CD4-positive, alpha-beta T cell treated with Interleukin-21 for 1 hour (primary cell): ENCODE measurements around the gene SPATA32.

Experiments used
- DNase-seq: peaks from one replicate; pipeline ENCODE4 v3.0.0-alpha.2; 2020

Gene SPATA32

GRCh38 chr17:45246338-45246737, 15.6 kb downstream of the SPATA32 start:
- no peak for DNase-seq

DNA sequence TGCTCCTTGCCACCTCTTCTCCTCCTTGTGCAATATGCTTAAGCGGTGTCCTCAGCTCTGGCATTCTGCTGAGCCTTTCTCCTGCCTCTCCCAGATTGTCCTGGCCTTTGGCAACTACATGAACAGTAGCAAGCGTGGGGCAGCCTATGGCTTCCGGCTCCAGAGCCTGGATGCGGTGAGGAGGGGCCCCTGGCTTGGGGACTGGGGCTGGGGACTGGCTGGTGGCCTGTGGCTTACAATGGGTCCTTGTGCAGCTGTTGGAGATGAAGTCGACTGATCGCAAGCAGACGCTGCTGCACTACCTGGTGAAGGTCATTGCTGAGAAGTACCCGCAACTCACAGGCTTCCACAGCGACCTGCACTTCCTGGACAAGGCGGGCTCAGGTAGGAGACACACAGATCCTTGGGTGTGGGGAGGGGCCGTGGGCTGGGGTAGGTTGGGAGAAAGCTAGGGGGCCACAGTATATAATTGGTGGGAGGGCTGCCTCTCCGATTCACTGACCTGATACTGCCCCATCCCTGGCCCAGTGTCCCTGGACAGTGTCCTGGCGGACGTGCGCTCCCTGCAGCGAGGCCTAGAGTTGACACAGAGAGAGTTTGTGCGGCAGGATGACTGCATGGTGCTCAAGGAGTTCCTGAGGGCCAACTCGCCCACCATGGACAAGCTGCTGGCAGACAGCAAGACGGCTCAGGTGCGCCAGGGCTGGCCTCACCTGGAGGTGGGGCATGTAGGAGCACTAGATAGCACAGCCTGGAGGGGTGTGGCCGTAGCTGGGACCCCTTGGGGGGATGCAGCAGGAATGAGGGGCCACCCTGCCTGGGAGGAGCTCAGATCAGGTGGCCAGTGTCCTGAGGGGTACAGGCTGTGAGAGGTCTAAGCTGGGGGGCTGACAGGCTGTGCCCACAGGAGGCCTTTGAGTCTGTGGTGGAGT, 16.9 kb downstream of the SPATA32 start:
- no peak for DNase-seq

GRCh38 chr17:45243750-45244149, 18.1 kb downstream of the SPATA32 start:
- no peak for DNase-seq

DNA sequence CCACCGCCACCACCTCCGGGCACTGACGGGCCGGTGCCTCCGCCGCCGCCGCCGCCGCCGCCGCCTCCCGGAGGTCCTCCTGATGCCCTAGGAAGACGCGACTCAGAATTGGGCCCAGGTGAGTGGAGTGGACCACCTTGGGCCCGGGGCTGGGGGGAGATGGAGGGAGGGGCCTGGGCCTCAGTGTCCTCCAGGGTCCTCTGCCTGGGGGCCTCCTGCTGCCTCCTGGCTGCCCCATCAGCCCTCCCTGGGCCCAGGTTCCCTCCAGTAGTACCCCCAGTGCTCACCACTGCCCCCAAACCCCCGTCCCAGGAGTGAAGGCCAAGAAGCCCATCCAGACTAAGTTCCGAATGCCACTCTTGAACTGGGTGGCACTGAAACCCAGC, 19.9 kb downstream of the SPATA32 start:
- no peak for DNase-seq

DNA sequence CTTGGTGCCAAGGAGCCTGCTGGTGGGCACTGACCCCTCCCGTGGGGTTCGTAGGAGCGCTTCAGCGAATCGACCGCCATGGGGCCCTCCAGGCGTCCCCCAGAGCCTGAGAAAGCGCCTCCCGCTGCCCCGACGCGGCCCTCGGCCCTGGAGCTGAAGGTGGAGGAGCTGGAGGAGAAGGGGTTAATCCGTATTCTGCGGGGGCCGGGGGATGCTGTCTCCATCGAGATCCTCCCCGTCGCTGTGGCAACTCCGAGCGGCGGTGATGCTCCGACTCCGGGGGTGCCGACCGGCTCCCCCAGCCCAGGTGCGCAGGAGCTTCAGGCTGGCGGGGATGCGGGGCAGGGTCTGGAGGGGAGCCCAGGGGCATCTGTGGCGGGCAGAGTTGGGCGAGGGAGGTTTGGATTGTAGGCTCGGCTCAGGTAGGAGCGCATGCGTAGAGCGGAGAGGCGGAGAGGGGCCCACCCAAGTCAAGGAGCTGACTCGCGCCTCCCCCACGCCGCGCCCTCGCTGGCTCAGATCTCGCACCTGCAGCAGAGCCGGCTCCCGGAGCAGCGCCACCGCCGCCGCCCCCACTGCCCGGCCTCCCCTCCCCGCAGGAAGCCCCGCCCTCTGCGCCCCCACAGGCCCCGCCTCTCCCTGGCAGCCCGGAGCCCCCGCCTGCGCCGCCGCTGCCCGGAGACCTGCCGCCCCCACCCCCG, 20.4 kb downstream of the SPATA32 start:
- no peak for DNase-seq

DNA sequence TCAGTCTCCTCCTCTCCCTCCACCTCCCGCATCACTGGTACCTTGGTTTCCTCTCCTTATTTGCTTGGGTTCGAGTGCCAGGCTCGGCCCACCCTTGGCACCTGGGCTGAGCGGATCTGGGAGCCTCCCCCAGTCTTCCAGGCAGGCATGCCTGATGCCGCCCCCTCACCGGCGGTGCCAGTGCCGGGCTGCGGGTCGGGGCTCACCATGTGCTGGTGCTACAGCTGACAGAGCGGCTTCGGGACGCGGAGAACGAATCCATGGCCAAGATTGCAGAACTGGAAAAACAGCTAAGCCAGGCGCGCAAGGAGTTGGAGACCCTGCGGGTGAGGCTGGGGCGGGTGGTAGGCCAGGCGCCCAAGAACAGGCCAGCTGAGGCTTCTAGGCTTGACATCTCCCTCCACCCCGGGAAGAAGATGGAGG, 21.0 kb downstream of the SPATA32 start:
- no peak for DNase-seq

- DNase-seq, result no peak
Observed at GRCh38 chr17:45238155-45238774, 23.6 kb downstream of the SPATA32 start.

DNA sequence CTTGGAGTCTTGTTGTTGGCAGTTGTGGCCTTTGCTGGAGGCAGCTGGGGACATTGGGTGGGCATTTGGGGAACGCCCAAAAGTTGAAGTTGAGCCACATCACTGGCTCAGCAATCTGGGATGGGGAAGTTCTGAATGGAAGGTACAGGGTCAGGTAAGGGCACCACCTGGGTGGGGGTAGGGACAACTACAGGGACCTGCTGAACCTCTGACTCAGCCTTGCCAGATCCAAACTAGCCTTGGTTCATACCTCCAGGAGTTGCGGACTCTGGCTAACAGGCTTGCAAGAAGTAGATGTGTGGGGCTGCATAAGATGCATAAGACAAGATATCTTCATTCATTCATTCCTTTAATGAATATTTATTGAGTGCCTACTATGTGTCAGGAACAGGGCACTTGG, 24.2 kb downstream of the SPATA32 start:
- DNase-seq, result no peak

- no peak for DNase-seq
Observed at GRCh38 chr17:45236282-45236606, 25.6 kb downstream of the SPATA32 start.

DNA sequence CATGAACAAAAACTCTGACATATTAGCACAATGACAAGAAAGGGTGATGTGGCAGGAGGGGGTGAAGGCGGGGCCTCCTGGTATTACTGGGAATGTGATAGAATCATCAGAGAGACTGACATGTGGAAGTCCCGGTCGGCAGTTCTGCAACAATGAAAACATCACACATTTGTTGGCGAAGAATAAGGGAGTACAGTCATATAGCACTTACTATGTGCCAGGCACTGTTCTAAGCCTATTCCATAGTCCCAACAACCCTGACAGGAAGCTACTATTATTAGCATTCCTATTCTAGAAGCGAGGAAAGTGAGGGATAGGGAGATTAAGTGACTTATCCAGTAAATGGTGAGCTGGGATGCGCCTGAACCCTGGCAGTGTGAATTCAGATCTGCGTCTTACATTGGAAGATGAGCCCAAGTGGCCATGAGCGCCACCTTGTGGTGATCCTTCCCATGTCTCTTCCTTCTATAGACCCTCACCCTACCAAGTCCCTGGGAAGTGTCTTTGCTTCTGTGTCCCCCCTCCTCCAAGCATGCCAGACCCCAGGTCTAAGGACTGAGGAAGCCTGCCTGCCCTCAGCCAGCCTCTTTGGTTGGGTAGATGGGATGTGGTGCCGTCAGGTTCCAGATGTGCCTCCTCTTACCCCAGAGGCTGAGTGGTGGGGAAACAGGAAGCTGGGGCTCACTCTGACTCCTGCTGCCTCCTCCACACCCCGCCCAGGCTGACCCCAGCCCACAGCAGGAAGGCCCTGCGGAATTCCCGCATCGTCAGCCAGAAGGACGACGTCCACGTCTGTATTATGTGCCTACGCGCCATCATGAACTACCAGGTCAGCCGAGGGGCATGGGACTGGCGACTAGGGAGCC, 26.2 kb downstream of the SPATA32 start:
- DNase-seq, result peak; percentile 80

GRCh38 chr17:45234641-45235415, 27.1 kb downstream of the SPATA32 start:
- peak; percentile 67 for DNase-seq

GRCh38 chr17:45233423-45233924, 28.4 kb downstream of the SPATA32 start:
- DNase-seq, result no peak

- no peak for DNase-seq
Observed at GRCh38 chr17:45232514-45233422, 29.1 kb downstream of the SPATA32 start.

DNA sequence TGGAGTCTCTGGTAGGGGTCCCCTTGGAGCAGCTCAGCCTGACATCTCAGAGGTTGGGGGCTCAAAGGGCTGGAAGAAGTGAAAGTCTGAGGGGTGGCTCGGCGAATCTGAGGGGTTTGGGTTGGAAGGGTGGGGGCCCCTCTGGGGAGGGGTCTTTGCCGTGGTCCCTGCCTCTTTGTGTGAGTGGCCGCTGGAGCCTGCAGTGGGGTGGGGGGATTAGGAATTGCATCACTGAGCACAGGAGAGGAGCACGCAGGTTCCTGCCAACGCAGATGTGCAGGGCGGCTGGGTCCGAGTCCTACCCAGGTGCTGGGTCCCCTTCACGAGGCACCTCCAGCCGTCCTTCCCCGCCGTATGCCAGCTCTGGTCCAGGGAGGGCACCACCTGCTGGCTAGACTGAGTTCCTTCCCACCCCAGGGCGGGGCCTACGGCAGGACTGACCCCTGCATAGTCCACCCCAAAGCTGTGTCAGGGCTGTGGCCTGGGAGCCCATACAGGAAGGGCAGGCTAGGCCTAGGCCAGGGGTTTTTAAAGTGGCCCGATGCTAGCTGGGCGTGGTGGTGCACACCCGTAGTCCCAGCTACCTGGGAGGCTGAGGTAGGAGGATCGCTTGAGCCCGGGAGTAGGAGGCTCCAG, 30.3 kb downstream of the SPATA32 start:
- no peak for DNase-seq

DNA sequence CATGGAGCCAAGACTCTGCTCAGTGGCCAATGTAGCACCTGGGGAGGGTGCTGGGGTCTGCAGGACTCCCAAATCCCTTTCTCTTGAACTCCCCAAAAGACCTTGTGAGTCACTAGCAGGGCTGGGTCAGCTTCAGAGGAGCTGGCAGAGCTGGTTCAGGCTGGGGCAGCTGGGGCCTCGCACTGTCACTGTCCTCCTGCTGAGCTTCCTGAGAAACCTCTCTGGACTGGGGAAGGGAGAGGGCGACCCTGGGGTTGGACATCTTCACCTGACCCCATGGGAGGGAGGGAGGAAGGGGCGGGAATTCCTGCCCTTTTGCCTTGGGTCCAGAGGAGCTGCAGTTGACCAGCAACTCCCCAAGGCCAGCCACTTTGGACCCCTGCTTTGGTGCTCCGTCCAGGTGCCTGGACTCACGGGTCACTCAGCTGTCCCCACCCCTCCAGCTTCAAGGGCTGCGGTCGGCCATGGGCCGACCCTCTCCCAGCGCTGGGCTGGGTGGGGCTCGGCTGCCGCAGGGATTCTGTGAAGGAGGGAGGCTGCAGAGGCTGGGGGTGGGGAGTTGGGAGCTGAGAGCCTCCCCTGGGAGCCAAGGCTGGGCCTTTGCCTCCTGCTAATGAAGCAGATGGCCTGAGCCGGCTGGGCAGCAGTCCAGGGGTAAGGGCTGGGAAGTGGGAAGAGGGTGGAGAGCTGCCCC, 31.0 kb downstream of the SPATA32 start:
- DNase-seq, result no peak

- no peak for DNase-seq
Observed at GRCh38 chr17:45230410-45230786, 31.5 kb downstream of the SPATA32 start.

- peak; percentile 49 for DNase-seq
Observed at GRCh38 chr17:45229681-45230409, 32.0 kb downstream of the SPATA32 start.

DNA sequence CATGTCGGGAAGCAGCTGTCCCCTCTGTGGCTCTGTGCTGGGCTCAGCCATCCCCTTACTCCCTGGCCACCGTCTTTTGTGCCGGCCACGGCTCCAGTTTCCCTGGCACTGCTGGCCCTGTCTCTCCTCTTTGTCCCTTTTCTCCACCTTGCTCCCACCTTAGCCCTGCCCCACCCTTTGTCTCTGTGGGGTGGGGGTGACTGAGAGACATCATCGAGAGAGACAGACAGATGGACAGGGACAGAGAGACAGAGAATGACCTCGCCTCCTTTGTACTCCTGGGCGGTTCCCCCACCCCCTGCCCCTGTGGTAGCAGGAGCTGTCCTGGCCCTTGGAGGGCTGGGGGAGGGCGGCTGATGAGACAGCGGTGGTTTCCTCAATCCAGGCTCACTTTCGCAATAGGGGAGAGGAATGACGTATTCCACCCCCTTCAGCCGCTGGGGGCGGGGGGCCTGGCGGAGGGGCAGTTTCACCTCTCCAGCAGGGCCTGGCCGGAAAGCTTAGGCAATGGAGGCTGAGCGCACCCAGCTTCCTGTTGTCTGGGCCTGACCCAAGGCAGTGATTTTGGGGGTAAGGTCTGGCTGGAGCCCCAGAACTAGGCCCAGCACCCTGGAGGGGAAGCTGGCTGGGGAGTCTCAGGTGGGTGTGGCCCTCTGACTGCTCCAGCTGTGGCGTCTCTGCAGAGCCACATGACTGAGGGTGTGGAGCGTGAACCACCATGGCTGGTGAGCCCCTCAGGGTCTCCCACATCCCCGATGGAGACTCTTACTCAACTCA, 32.9 kb downstream of the SPATA32 start:
- DNase-seq, result peak; percentile 88
